GM23248 (cell line): ENCODE measurements around the gene PHPT1. TPM values are rescaled to one million over a fixed set of nuclear protein-coding genes. Genes with fewer than 3 reads are reported as not detected.

Source experiments
- DNase-seq: peaks from one replicate; pipeline ENCODE4 v3.0.0-alpha.2; 2015
- H2AFZ ChIP-seq: fragments of 200-600 bp; sonication (generic); 2 replicates; pipeline ENCODE4 v1.6.1; 2016; ENCODE audit warnings: antibody characterized with exemption
- H3F3A ChIP-seq: fragments of 200-600 bp; sonication (generic); 2 replicates; pipeline ENCODE4 v1.6.1; 2016; ENCODE audit warnings: mild to moderate bottlenecking, antibody characterized with exemption, mixed run types; ENCODE audit not compliant: insufficient read depth
- H3K27ac ChIP-seq: fragments of 200-600 bp; sonication (generic); 2 replicates; pipeline ENCODE4 v1.5.1; 2016; ENCODE audit warnings: mild to moderate bottlenecking
- H3K27me3 ChIP-seq: fragments of 200-600 bp; sonication (generic); replicated peaks from 2 replicates; pipeline ENCODE4 v1.6.1; 2016; ENCODE audit warnings: mild to moderate bottlenecking; ENCODE audit not compliant: insufficient read depth
- H3K36me3 ChIP-seq: fragments of 200-600 bp; sonication (generic); 2 replicates; pipeline ENCODE4 v1.6.1; 2016; ENCODE audit warnings: low read depth, mild to moderate bottlenecking
- H3K4me1 ChIP-seq: fragments of 200-600 bp; sonication (generic); 2 replicates; pipeline ENCODE4 v1.6.1; 2016; ENCODE audit warnings: mild to moderate bottlenecking; ENCODE audit not compliant: insufficient read depth
- H3K4me2 ChIP-seq: fragments of 200-600 bp; sonication (generic); one replicate; pipeline ENCODE4 v1.6.1; 2016; ENCODE audit warnings: mild to moderate bottlenecking; ENCODE audit not compliant: unreplicated experiment
- H3K4me3 ChIP-seq: fragments of 200-600 bp; sonication (generic); 2 replicates; pipeline ENCODE4 v1.5.1; 2016; ENCODE audit warnings: mild to moderate bottlenecking
- H3K79me2 ChIP-seq: fragments of 200-600 bp; sonication (generic); 2 replicates; pipeline ENCODE4 v1.6.1; 2016; ENCODE audit warnings: mild to moderate bottlenecking; ENCODE audit not compliant: insufficient read depth
- H3K9ac ChIP-seq: fragments of 200-600 bp; sonication (generic); 2 replicates; pipeline ENCODE4 v1.6.1; 2016; ENCODE audit warnings: mild to moderate bottlenecking
- H3K9me2 ChIP-seq: fragments of 200-600 bp; sonication (generic); 2 replicates; pipeline ENCODE4 v1.6.1; 2016; ENCODE audit warnings: mixed run types, mild to moderate bottlenecking, moderate library complexity; ENCODE audit not compliant: insufficient read depth
- H3K9me3 ChIP-seq: fragments of 200-600 bp; sonication (generic); one replicate; pipeline ENCODE4 v1.6.1; 2017; ENCODE audit warnings: low read depth
- H4K20me1 ChIP-seq: fragments of 200-600 bp; sonication (generic); 2 replicates; pipeline ENCODE4 v1.6.0; 2016; ENCODE audit not compliant: insufficient read depth
- EZH2 ChIP-seq: fragments of 200-600 bp; sonication (generic); IDR thresholded peaks from 2 replicates; pipeline ENCODE4 v1.6.1; 2018; ENCODE audit warnings: antibody characterized with exemption, mild to moderate bottlenecking; ENCODE audit not compliant: insufficient read depth, poor library complexity, severe bottlenecking
- EZH2phosphoT487 ChIP-seq: fragments of 200-600 bp; sonication (generic); IDR thresholded peaks from 2 replicates; pipeline ENCODE4 v1.6.1; 2018; ENCODE audit warnings: antibody characterized with exemption, moderate library complexity, mild to moderate bottlenecking, low read depth; ENCODE audit not compliant: insufficient read depth
- WGBS, 2 experiments: methylation state at CpG; one replicate each; pipeline ENCODE4 v1.1.6; 2015 to 2017; ENCODE audit warnings: low lambda C conversion rate in 2 of 2, low coverage in 1 of 2; ENCODE audit errors: missing lambda C conversion rate in 2 of 2; 5-methylcytosine and 5-hydroxymethylcytosine counted together
- in situ Hi-C: fragments of 300-500 bp; cut with MboI; formaldehyde crosslinking; loops from 2 replicates; pipeline ENCODE4 v1.15.0; 2020
- polyA plus RNA-seq: library from polyadenylated mRNA; unstranded; fragments of >200 nt; fragmentation: Nextera tagmentation; extraction: Ambion mirVana; gene quantifications from 2 replicates; pipeline ENCODE4 v1.2.1, GENCODE V29; 2016
- total RNA-seq: library from RNA; depleted of rRNA; stranded (reverse); fragments of >200 nt; shearing (Covaris generic); gene quantifications from 2 replicates; pipeline ENCODE4 v1.2.3, GENCODE V29; 2014

Gene PHPT1
- total and polyA plus RNA-seq, 2 experiments from 2014 or later = 84.6 to 302 TPM

- in situ Hi-C loops = no loop called here
- no peak overlapping the region for H3K9ac ChIP-seq
- no peaks in the 10 kb centered on the region for H3K36me3 ChIP-seq
- H3K9me3 ChIP-seq = no peaks in the 10 kb centered on the region
- H3K27me3 ChIP-seq = no peaks in the 10 kb centered on the region
- H3K4me2 ChIP-seq = no peak overlapping the region
- H3K79me2 ChIP-seq = peaks cover 7% of the 10 kb centered on the region; the same call in 1 of the 2 replicates
- H3F3A ChIP-seq = no peaks in the 10 kb centered on the region
- no peak overlapping the region for H3K4me3 ChIP-seq
- H3K27ac ChIP-seq = no peak overlapping the region
- H4K20me1 ChIP-seq = no peaks in the 10 kb centered on the region
- H2AFZ ChIP-seq = no peak overlapping the region
- H3K9me2 ChIP-seq = no peaks in the 10 kb centered on the region
- no peak for TF ChIP-seq EZH2phosphoT487
- no peak for TF ChIP-seq EZH2
- WGBS, 2 experiments = 81 to 84% methylated on average over 24 to 28 of the region's 29 CpGs
- H3K4me1 ChIP-seq = no peaks in the 10 kb centered on the region
- no peak for DNase-seq
Measured at GRCh38 chr9:136852664-136853595, 3.7 kb downstream of the PHPT1 start.

GRCh38 chr9:136853596-136854112, 4.4 kb downstream of the PHPT1 start:
- H2AFZ ChIP-seq = no peak overlapping the region
- H4K20me1 ChIP-seq = no peaks in the 10 kb centered on the region
- H3K27ac ChIP-seq = no peak overlapping the region
- TF ChIP-seq EZH2phosphoT487 (no peak), EZH2 (no peak)
- DNase-seq = no peak
- no peaks in the 10 kb centered on the region for H3K36me3 ChIP-seq
- no peaks in the 10 kb centered on the region for H3K27me3 ChIP-seq
- no peak overlapping the region for H3K4me2 ChIP-seq
- H3F3A ChIP-seq = no peaks in the 10 kb centered on the region
- 77 to 85% methylated on average over 6 to 18 of the region's 18 CpGs for WGBS, 2 experiments
- no peak overlapping the region for H3K4me3 ChIP-seq
- no peaks in the 10 kb centered on the region for H3K9me3 ChIP-seq
- in situ Hi-C loops = no loop called here
- no peak overlapping the region for H3K9ac ChIP-seq
- H3K4me1 ChIP-seq = no peaks in the 10 kb centered on the region
- H3K79me2 ChIP-seq = peaks cover 7% of the 10 kb centered on the region; the same call in 1 of the 2 replicates
- H3K9me2 ChIP-seq = no peaks in the 10 kb centered on the region

GRCh38 chr9:136854113-136854841, 5.1 kb downstream of the PHPT1 start:
- 68 to 74% methylated on average over 26 to 27 of the region's 30 CpGs for WGBS, 2 experiments
- H3K9me2 ChIP-seq = no peaks in the 10 kb centered on the region

GRCh38 chr9:136854842-136855460, 5.7 kb downstream of the PHPT1 start:
- no peak overlapping the region for H3K4me3 ChIP-seq
- no peaks in the 10 kb centered on the region for H3K4me1 ChIP-seq
- no peaks in the 10 kb centered on the region for H3K27me3 ChIP-seq
- no peaks in the 10 kb centered on the region for H3K9me3 ChIP-seq
- H3K4me2 ChIP-seq = no peak overlapping the region
- no peaks in the 10 kb centered on the region for H3K9me2 ChIP-seq
- no peaks in the 10 kb centered on the region for H3F3A ChIP-seq
- no peak for TF ChIP-seq EZH2phosphoT487
- TF ChIP-seq EZH2 = no peak
- H3K9ac ChIP-seq = no peak overlapping the region
- peaks cover 5% of the 10 kb centered on the region; the same call in 1 of the 2 replicates for H3K79me2 ChIP-seq
- DNase-seq = no peak
- H2AFZ ChIP-seq = no peak overlapping the region
- no peaks in the 10 kb centered on the region for H4K20me1 ChIP-seq
- H3K36me3 ChIP-seq = no peaks in the 10 kb centered on the region
- WGBS, 2 experiments = 76 to 78% methylated on average over 22 to 23 of the region's 23 CpGs
- in situ Hi-C loops = no loop called here
- H3K27ac ChIP-seq = no peak overlapping the region

More at GRCh38 chr9:136854113-136854841, 5.1 kb downstream of the PHPT1 start:
- Histone ChIP-seq H3K9ac (no peak overlapping the region), H3K4me3 (no peak overlapping the region), H3K4me1 (no peaks in the 10 kb centered on the region), H3K27ac (no peak overlapping the region), H4K20me1 (no peaks in the 10 kb centered on the region), H3K27me3 (no peaks in the 10 kb centered on the region), H3K36me3 (no peaks in the 10 kb centered on the region), H2AFZ (no peak overlapping the region), H3F3A (no peaks in the 10 kb centered on the region), H3K79me2 (peaks cover 7% of the 10 kb centered on the region; the same call in 1 of the 2 replicates), H3K4me2 (no peak overlapping the region), H3K9me3 (no peaks in the 10 kb centered on the region)
- in situ Hi-C loops = no loop called here
- TF ChIP-seq EZH2 (no peak), EZH2phosphoT487 (no peak)
- no peak for DNase-seq
